GM21360 (cell line): ENCODE data around the gene COA8.

ENCODE experiments used
- ATAC-seq: cut with Tn5 transposase; IDR thresholded peaks from one replicate; pipeline ENCODE4 v1.9.1; 2021; ENCODE audit warnings: mild to moderate bottlenecking, moderate library complexity; ENCODE audit not compliant: unreplicated experiment

Gene COA8

GRCh38 chr14:103547941-103548462 is 14.8 kb upstream of the COA8 start:
- ATAC-seq: no peak

GRCh38 chr14:103548463-103549351 is 14.1 kb upstream of the COA8 start:
- ATAC-seq: no peak

- ATAC-seq: no peak
These were observed 13.1 kb upstream of the COA8 start for GRCh38 chr14:103549361-103550311.

GRCh38 chr14:103550451-103551337 is 12.1 kb upstream of the COA8 start:
- no peak for ATAC-seq

- no peak for ATAC-seq
These were observed 11.4 kb upstream of the COA8 start for GRCh38 chr14:103551338-103551762.

- ATAC-seq: no peak
These were observed 10.5 kb upstream of the COA8 start for GRCh38 chr14:103552011-103552845.

GRCh38 chr14:103552846-103553210 is 9.9 kb upstream of the COA8 start:
- ATAC-seq: no peak

- ATAC-seq: no peak
These were observed 7.0 kb upstream of the COA8 start for GRCh38 chr14:103555559-103556337.

GRCh38 chr14:103556946-103557758 is 5.6 kb upstream of the COA8 start:
- no peak for ATAC-seq

GRCh38 chr14:103558071-103558882 is 4.5 kb upstream of the COA8 start:
- ATAC-seq: no peak

- ATAC-seq: no peak
These were observed 3.0 kb upstream of the COA8 start for GRCh38 chr14:103559766-103560165.

GRCh38 chr14:103560691-103561090 is 2.1 kb upstream of the COA8 start:
- no peak for ATAC-seq

GRCh38 chr14:103561381-103562178 is 1.2 kb upstream of the COA8 start:
- peak; percentile 8 for ATAC-seq

- ATAC-seq: no peak
These were observed 656 bp upstream of the COA8 start for GRCh38 chr14:103562179-103562428.

GRCh38 chr14:103563226-103563620 is 463 bp downstream of the COA8 start:
- ATAC-seq: no peak

- no peak for ATAC-seq
These were observed 1.2 kb downstream of the COA8 start for GRCh38 chr14:103563844-103564505.
